HCT116 (cell line): ENCODE data around the gene SPI1. TPM values are rescaled to one million over a fixed set of nuclear protein-coding genes. Genes with fewer than 3 reads are reported as not detected.

Experiments used
- ATAC-seq: fragments of 200-7000 bp; cut with Tn5 transposase; 2 replicates; pipeline ENCODE4 v1.9.1; 2020; ENCODE audit warnings: mild to moderate bottlenecking, moderate library complexity
- BruUV-seq: library from RNA; stranded (reverse); fragments of 400-500 nt; replicated peaks from 2 replicates; lab custom pipeline; 2021; lab: Mats Ljungman, UMichigan
- CTCF ChIA-PET: fragments of 300-600 bp; sonication (Branson Sonifier 250); formaldehyde crosslinking; loops from one replicate; lab custom pipeline; 2021; ENCODE audit warnings: antibody characterized with exemption; lab: Charles Lee
- POLR2A ChIA-PET: fragments of 300-600, 350-600 bp; sonication (Branson Sonifier 250); formaldehyde crosslinking; loops from one replicate; lab custom pipeline; 2021; ENCODE audit warnings: antibody characterized with exemption; lab: Charles Lee
- RAD21 ChIA-PET, 2 experiments: fragments of 300-600 bp; sonication (Branson Sonifier 250); formaldehyde crosslinking; loops; one replicate each; lab custom pipeline; 2023; ENCODE audit warnings: low total read pairs in 2 of 2; ENCODE audit not compliant: uncharacterized antibody in 2 of 2, unreplicated experiment in 2 of 2, low non-redundant PET in 1 of 2; lab: Charles Lee
- DNase-seq: peaks from one replicate; pipeline ENCODE4 v3.0.0-alpha.2; 2010; ENCODE audit warnings: low read depth, low spot score
- H2AFZ ChIP-seq: fragments of 200-600 bp; shearing (Covaris generic), sonication (generic); 2 replicates; pipeline ENCODE4 v1.6.1; 2017; ENCODE audit warnings: low read depth, mixed run types, mixed read lengths, antibody characterized with exemption, low read length; ENCODE audit not compliant: poor library complexity, severe bottlenecking
- H3K27ac ChIP-seq: 2 replicates; pipeline ENCODE4 v1.5.1; 2012; ENCODE audit warnings: low read depth, low read length
- H3K27me3 ChIP-seq: fragments of 200-600 bp; sonication (generic); 2 replicates; pipeline ENCODE4 v1.6.1; 2016; ENCODE audit warnings: mixed run types, low read length, mixed read lengths; ENCODE audit not compliant: insufficient read depth
- H3K36me3 ChIP-seq, 2 experiments: fragments of 200-500 bp in 1 of 2; fragments of 200-600 bp in 1 of 2; sonication (Bioruptor generic) in 1 of 2; sonication (generic) in 1 of 2; 2 replicates each; pipeline versions ENCODE4 v1.5.1 to v1.6.1; 2014 to 2016; ENCODE audit warnings: low read length in 2 of 2, inconsistent platforms in 1 of 2, mixed read lengths in 1 of 2, mixed run types in 1 of 2; ENCODE audit not compliant: insufficient read depth in 2 of 2, control insufficient read depth in 1 of 2
- H3K4me1 ChIP-seq, 2 experiments: fragments of 200-600 bp in 1 of 2; sonication (generic) in 1 of 2; 2 replicates each; pipeline versions ENCODE4 v1.5.1 to v1.6.1; 2012 to 2017; ENCODE audit warnings: low read length in 2 of 2, inconsistent platforms in 1 of 2, mild to moderate bottlenecking in 1 of 2, mixed read lengths in 1 of 2, mixed run types in 1 of 2, moderate library complexity in 1 of 2; ENCODE audit not compliant: insufficient read depth in 2 of 2, control insufficient read depth in 1 of 2
- H3K4me2 ChIP-seq: fragments of 200-600 bp; sonication (generic); 2 replicates; pipeline ENCODE4 v1.6.1; 2017; ENCODE audit warnings: mixed run types, low read length, mixed read lengths
- H3K4me3 ChIP-seq, 2 experiments: fragments of 200-600 bp in 1 of 2; sonication (generic) in 1 of 2; replicated peaks in 1 of 2; 2 replicates each; pipeline ENCODE4 v1.5.1; 2011 to 2016; ENCODE audit warnings: low read length in 2 of 2, control low read depth in 1 of 2, low read depth in 1 of 2, mild to moderate bottlenecking in 1 of 2, mixed read lengths in 1 of 2, mixed run types in 1 of 2
- H3K79me2 ChIP-seq: fragments of 200-600 bp; sonication (generic); 2 replicates; pipeline ENCODE4 v1.6.1; 2017; ENCODE audit warnings: mild to moderate bottlenecking, mixed run types, low read length, moderate library complexity, mixed read lengths; ENCODE audit not compliant: insufficient read depth
- H3K9ac ChIP-seq: fragments of 200-600 bp; sonication (generic); 2 replicates; pipeline ENCODE4 v1.6.1; 2016; ENCODE audit warnings: low read length, mixed read lengths
- H3K9me2 ChIP-seq: fragments of 200-600 bp; sonication (generic), shearing (Covaris generic); 2 replicates; pipeline ENCODE4 v1.6.1; 2017; ENCODE audit warnings: mixed run types, mild to moderate bottlenecking, moderate library complexity; ENCODE audit not compliant: insufficient read depth
- H3K9me3 ChIP-seq, 2 experiments: fragments of 200-500 bp in 1 of 2; fragments of 200-600 bp in 1 of 2; sonication (Bioruptor generic) in 1 of 2; sonication (generic) in 1 of 2; 2 replicates each; pipeline ENCODE4 v1.6.1; 2014 to 2017; ENCODE audit warnings: low read length in 2 of 2, mixed read lengths in 2 of 2, inconsistent platforms in 1 of 2, low read depth in 1 of 2, mild to moderate bottlenecking in 1 of 2, mixed run types in 1 of 2, moderate library complexity in 1 of 2; ENCODE audit not compliant: control insufficient read depth in 1 of 2, insufficient read depth in 1 of 2
- H4K20me1 ChIP-seq: fragments of 200-600 bp; sonication (generic), shearing (Covaris generic); 2 replicates; pipeline ENCODE4 v1.6.1; 2017; ENCODE audit warnings: mixed run types, mild to moderate bottlenecking, moderate library complexity; ENCODE audit not compliant: insufficient read depth
- EGR1 ChIP-seq: IDR thresholded peaks from 2 replicates; pipeline ENCODE4 v1.6.1; 2012; ENCODE audit warnings: low read depth
- ELF1 ChIP-seq: IDR thresholded peaks from 2 replicates; pipeline ENCODE4 v1.6.1; 2012; ENCODE audit warnings: low read depth, borderline replicate concordance
- EZH2phosphoT487 ChIP-seq: fragments of 200-600 bp; IDR thresholded peaks from 2 replicates; pipeline ENCODE4 v1.6.1; 2018; ENCODE audit warnings: antibody characterized with exemption, borderline replicate concordance
- FOSL1 ChIP-seq: IDR thresholded peaks from 2 replicates; pipeline ENCODE4 v1.6.1; 2012; ENCODE audit warnings: low read depth
- JUND ChIP-seq: IDR thresholded peaks from 2 replicates; pipeline ENCODE4 v1.6.1; 2012
- POLR2AphosphoS5 ChIP-seq: IDR thresholded peaks from 2 replicates; pipeline ENCODE4 v1.6.1; 2011; ENCODE audit warnings: mild to moderate bottlenecking, low read depth, low read length, moderate library complexity
- RAD21 ChIP-seq: IDR thresholded peaks from 2 replicates; pipeline ENCODE4 v1.6.1; 2012; ENCODE audit warnings: low read depth, mild to moderate bottlenecking
- TCF7L2 ChIP-seq: IDR thresholded peaks from 2 replicates; pipeline ENCODE4 v1.7.0; 2011; ENCODE audit warnings: borderline replicate concordance, inconsistent platforms; ENCODE audit not compliant: insufficient read depth, insufficient read length; ENCODE audit errors: extremely low read depth
- intact Hi-C: fragments of 100-400 bp; cut with micrococcal nuclease; formaldehyde crosslinking; loops from 2 replicates; pipeline ENCODE4 v1.10.0; 2022
- total RNA-seq: library from RNA; stranded (reverse); gene quantifications from one replicate; pipeline ENCODE4 v1.2.1, GENCODE V29; 2021; ENCODE audit not compliant: unreplicated experiment
- TF ChIP-seq, protein P1 (sequence below): IDR thresholded peaks from 2 replicates; pipeline ENCODE4 v1.6.1; 2011; ENCODE audit warnings: mild to moderate bottlenecking, low read length, moderate library complexity; ENCODE audit not compliant: insufficient replicate concordance; ENCODE audit errors: extremely low read depth
- TF ChIP-seq, protein P2 (sequence below): IDR thresholded peaks from 2 replicates; pipeline ENCODE4 v1.6.1; 2012
- TF ChIP-seq, protein P3 (sequence below): IDR thresholded peaks from 2 replicates; pipeline ENCODE4 v1.6.1; 2012

The SPI1 gene
- total RNA-seq, 1 experiment from 2014 or later = 0.32 TPM

DNA sequence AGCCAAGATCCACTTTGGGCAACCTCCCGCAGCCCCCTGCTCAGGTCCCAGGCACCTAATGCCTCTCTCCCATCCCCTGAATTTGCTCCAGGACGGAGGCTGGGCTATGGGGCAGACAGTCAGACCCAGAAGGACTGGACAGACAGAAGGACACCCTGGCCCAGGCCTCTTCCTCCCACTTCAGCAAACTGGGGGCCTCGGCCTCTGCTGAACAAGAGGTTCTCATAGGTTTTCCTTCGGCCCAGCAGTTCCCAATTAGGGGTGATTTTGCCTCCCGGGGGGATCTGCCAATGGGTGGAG lies 3.7 kb downstream of the SPI1 start:
- H3K4me1 ChIP-seq = peaks cover 11 to 29% of the 10 kb centered on the region in 2 experiments; a peak in 3 of 4 replicates
- POLR2A ChIA-PET = interaction anchor here (1.2 kb wide), 1 partner anchor 33 kb away, joined by 5 read pairs; the partner anchor contains the start of gene SLC39A13
- no peak for TF ChIP-seq FOSL1
- TF ChIP-seq, protein P1, sequence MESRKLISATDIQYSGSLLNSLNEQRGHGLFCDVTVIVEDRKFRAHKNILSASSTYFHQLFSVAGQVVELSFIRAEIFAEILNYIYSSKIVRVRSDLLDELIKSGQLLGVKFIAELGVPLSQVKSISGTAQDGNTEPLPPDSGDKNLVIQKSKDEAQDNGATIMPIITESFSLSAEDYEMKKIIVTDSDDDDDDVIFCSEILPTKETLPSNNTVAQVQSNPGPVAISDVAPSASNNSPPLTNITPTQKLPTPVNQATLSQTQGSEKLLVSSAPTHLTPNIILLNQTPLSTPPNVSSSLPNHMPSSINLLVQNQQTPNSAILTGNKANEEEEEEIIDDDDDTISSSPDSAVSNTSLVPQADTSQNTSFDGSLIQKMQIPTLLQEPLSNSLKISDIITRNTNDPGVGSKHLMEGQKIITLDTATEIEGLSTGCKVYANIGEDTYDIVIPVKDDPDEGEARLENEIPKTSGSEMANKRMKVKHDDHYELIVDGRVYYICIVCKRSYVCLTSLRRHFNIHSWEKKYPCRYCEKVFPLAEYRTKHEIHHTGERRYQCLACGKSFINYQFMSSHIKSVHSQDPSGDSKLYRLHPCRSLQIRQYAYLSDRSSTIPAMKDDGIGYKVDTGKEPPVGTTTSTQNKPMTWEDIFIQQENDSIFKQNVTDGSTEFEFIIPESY = no peak
- no peak for TF ChIP-seq EGR1
- TF ChIP-seq, protein P2, sequence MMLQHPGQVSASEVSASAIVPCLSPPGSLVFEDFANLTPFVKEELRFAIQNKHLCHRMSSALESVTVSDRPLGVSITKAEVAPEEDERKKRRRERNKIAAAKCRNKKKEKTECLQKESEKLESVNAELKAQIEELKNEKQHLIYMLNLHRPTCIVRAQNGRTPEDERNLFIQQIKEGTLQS = no peak
- no peak for TF ChIP-seq TCF7L2
- TF ChIP-seq, protein P3, sequence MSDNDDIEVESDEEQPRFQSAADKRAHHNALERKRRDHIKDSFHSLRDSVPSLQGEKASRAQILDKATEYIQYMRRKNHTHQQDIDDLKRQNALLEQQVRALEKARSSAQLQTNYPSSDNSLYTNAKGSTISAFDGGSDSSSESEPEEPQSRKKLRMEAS = no peak
- no peak for TF ChIP-seq POLR2AphosphoS5
- no peak for TF ChIP-seq JUND
- no peak for TF ChIP-seq EZH2phosphoT487
- no peak for TF ChIP-seq RAD21
- no peak for TF ChIP-seq ELF1
- no peak overlapping the region for H3K4me3 ChIP-seq
- no peaks in the 10 kb centered on the region for H4K20me1 ChIP-seq
- H3K27me3 ChIP-seq = no peaks in the 10 kb centered on the region
- H3K9ac ChIP-seq = no peak overlapping the region
- DNase-seq (no peak), ATAC-seq (no peak)
- RAD21 ChIA-PET = no interaction called here
- H3K79me2 ChIP-seq = no peaks in the 10 kb centered on the region
- H3K27ac ChIP-seq = peak overlapping the region; percentile 31; the same call in 1 of the 2 replicates
- H3K9me2 ChIP-seq = no peaks in the 10 kb centered on the region
- no peaks in the 10 kb centered on the region for H3K36me3 ChIP-seq
- CTCF ChIA-PET = interaction anchor here (0.6 to 1.3 kb wide), 16 partner anchors 10 to 480 kb away, joined by 3 to 9 read pairs (median 5); partner anchors contain the start of gene PSMC3
- H3K4me2 ChIP-seq = peak overlapping the region; percentile 41
- intact Hi-C loops = loop anchor here (1.0 to 5.0 kb wide), 4 partner anchors 34 to 478 kb away; partner anchors contain the start of gene SLC39A13
- H2AFZ ChIP-seq = no peak overlapping the region
- H3K9me3 ChIP-seq = no peaks in the 10 kb centered on the region
- BruUV-seq = no TSS peak
